WTC11 (cell line): ENCODE measurements around the gene SNX25. TPM values are rescaled to one million over a fixed set of nuclear protein-coding genes. Genes with fewer than 3 reads are reported as not detected.

ENCODE experiments used
- ATAC-seq: fragments of 200-7000 bp; cut with Tn5 transposase; 2 replicates; pipeline ENCODE4 v1.10.0; 2021; ENCODE audit warnings: mild to moderate bottlenecking, moderate library complexity
- CTCF ChIA-PET: fragments of 300-600 bp; sonication (Branson Sonifier 250); formaldehyde crosslinking; loops from one replicate; lab custom pipeline; 2021; ENCODE audit warnings: antibody characterized with exemption; lab: Charles Lee
- POLR2A ChIA-PET: fragments of 350-600 bp; sonication (Branson Sonifier 250); formaldehyde crosslinking; loops from one replicate; lab custom pipeline; 2021; ENCODE audit warnings: antibody characterized with exemption; lab: Charles Lee
- DNase-seq: peaks from one replicate; pipeline ENCODE4 v3.0.0; 2021; ENCODE audit warnings: low spot score
- H3K27ac Mint-ChIP-seq: 2 replicates; pipeline ENCODE4 v1.8.0; 2021; ENCODE audit warnings: mixed read lengths
- H3K27me3 Mint-ChIP-seq: 2 replicates; pipeline ENCODE4 v1.8.0; 2021; ENCODE audit warnings: low read depth, mild to moderate bottlenecking, moderate library complexity, mixed read lengths
- H3K36me3 Mint-ChIP-seq: 2 replicates; pipeline ENCODE4 v1.8.0; 2021; ENCODE audit warnings: mixed read lengths
- H3K4me1 Mint-ChIP-seq: 2 replicates; pipeline ENCODE4 v1.8.0; 2022; ENCODE audit warnings: mixed read lengths
- H3K4me3 Mint-ChIP-seq: 2 replicates; pipeline ENCODE4 v1.8.0; 2021; ENCODE audit warnings: mild to moderate bottlenecking, moderate library complexity, mixed read lengths
- H3K9me3 Mint-ChIP-seq: 2 replicates; pipeline ENCODE4 v1.8.0; 2021; ENCODE audit warnings: mixed read lengths
- EMX1 ChIP-seq: fragments of 250-450 bp; sonication (Bioruptor Pico); IDR thresholded peaks from 2 replicates; pipeline ENCODE4 v1.8.0; 2021; ENCODE audit warnings: mild to moderate bottlenecking
- ETV6 ChIP-seq: sonication (generic); formaldehyde crosslinking; IDR thresholded peaks from 2 replicates; pipeline ENCODE4 v1.8.1; 2022; ENCODE audit warnings: mild to moderate bottlenecking, missing genetic modification reagents
- FOXJ3 ChIP-seq: sonication (generic); formaldehyde crosslinking; IDR thresholded peaks from 2 replicates; pipeline ENCODE4 v1.9.0; 2021; ENCODE audit warnings: missing genetic modification reagents, mild to moderate bottlenecking, borderline replicate concordance
- FOXK1 ChIP-seq: sonication (generic); formaldehyde crosslinking; IDR thresholded peaks from 2 replicates; pipeline ENCODE4 v1.8.0; 2022; ENCODE audit warnings: mild to moderate bottlenecking, moderate library complexity, missing genetic modification reagents
- FOXP1 ChIP-seq: sonication (generic); formaldehyde crosslinking; IDR thresholded peaks from 2 replicates; pipeline ENCODE4 v1.8.0; 2022; ENCODE audit warnings: missing genetic modification reagents, mild to moderate bottlenecking, moderate library complexity, borderline replicate concordance
- GABPB1 ChIP-seq: sonication (generic); formaldehyde crosslinking; IDR thresholded peaks from 2 replicates; pipeline ENCODE4 v1.8.1; 2023; ENCODE audit warnings: mild to moderate bottlenecking, missing genetic modification reagents
- HMGA2 ChIP-seq: fragments of 250-450 bp; sonication (Bioruptor Pico); IDR thresholded peaks from 2 replicates; pipeline ENCODE4 v1.4.0; 2021; ENCODE audit warnings: mild to moderate bottlenecking, moderate library complexity
- IRF1 ChIP-seq: sonication (generic); formaldehyde crosslinking; IDR thresholded peaks from 2 replicates; pipeline ENCODE4 v1.8.0; 2023; ENCODE audit warnings: missing genetic modification reagents
- MXD4 ChIP-seq: fragments of 250-450 bp; sonication (Bioruptor Pico); IDR thresholded peaks from 2 replicates; pipeline ENCODE4 v1.8.0; 2021; ENCODE audit warnings: mild to moderate bottlenecking, moderate library complexity, borderline replicate concordance
- NFE2L1 ChIP-seq: sonication (generic); formaldehyde crosslinking; IDR thresholded peaks from 2 replicates; pipeline ENCODE4 v1.8.1; 2023; ENCODE audit warnings: missing genetic modification reagents
- NFYB ChIP-seq: sonication (generic); formaldehyde crosslinking; conservative IDR thresholded peaks from 2 replicates; pipeline ENCODE4 v1.8.0; 2022; ENCODE audit warnings: low read depth, missing genetic modification reagents
- SP1 ChIP-seq: sonication (generic); formaldehyde crosslinking; conservative IDR thresholded peaks from 2 replicates; pipeline ENCODE4 v1.8.1; 2022; ENCODE audit warnings: missing genetic modification reagents
- TEAD4 ChIP-seq: sonication (generic); formaldehyde crosslinking; IDR thresholded peaks from 2 replicates; pipeline ENCODE4 v1.8.0; 2022; ENCODE audit warnings: mild to moderate bottlenecking, missing genetic modification reagents
- ZBTB21 ChIP-seq: sonication (generic); formaldehyde crosslinking; IDR thresholded peaks from 2 replicates; pipeline ENCODE4 v1.8.1; 2023; ENCODE audit warnings: mild to moderate bottlenecking, missing genetic modification reagents, borderline replicate concordance
- ZNF317 ChIP-seq: sonication (generic); formaldehyde crosslinking; IDR thresholded peaks from 2 replicates; pipeline ENCODE4 v1.8.1; 2023; ENCODE audit warnings: low read depth, mild to moderate bottlenecking, moderate library complexity, missing genetic modification reagents, borderline replicate concordance
- total RNA-seq: library from RNA; stranded (reverse); gene quantifications from 3 replicates; pipeline ENCODE4 v1.2.3, GENCODE V29; 2021
- TF ChIP-seq, protein P1 (sequence below): sonication (generic); formaldehyde crosslinking; IDR thresholded peaks from 2 replicates; pipeline ENCODE4 v1.8.0; 2022; ENCODE audit warnings: mild to moderate bottlenecking, missing genetic modification reagents
- TF ChIP-seq, protein P2 (sequence below): sonication (generic); formaldehyde crosslinking; IDR thresholded peaks from 2 replicates; pipeline ENCODE4 v1.8.1; 2022; ENCODE audit warnings: mild to moderate bottlenecking, moderate library complexity, missing genetic modification reagents
- TF ChIP-seq, protein P3 (sequence below): sonication (generic); formaldehyde crosslinking; conservative IDR thresholded peaks from 2 replicates; pipeline ENCODE4 v1.8.1; 2023; ENCODE audit warnings: mild to moderate bottlenecking, low read depth, missing genetic modification reagents, moderate library complexity
- TF ChIP-seq, protein P4 (sequence below): sonication (generic); formaldehyde crosslinking; IDR thresholded peaks from 2 replicates; pipeline ENCODE4 v1.8.0; 2023; ENCODE audit warnings: mild to moderate bottlenecking, missing genetic modification reagents

SNX25 gene
- total RNA-seq, 1 experiment from 2014 or later: 16.9 TPM

- TF ChIP-seq NFYB: no peak
- no peak for TF ChIP-seq SP1 (CRISPR knock-in tag)
- TF ChIP-seq IRF1 (CRISPR knock-in tag): no peak
- TF ChIP-seq ZNF317: no peak
- no peak for TF ChIP-seq TEAD4
Observed at GRCh38 chr4:185317880-185318279, 108.5 kb downstream of the SNX25 start (continued).

- H3K4me3 Mint-ChIP-seq: peak overlapping the region; percentile 53
- ChIA-PET POLR2A (no interaction called here), CTCF (interaction anchor here (0.7 to 2.0 kb wide), 2 partner anchors 16 to 135 kb away, joined by 4 to 8 read pairs; no protein-coding TSS in a partner anchor)
- H3K4me1 Mint-ChIP-seq: peaks cover 32% of the 10 kb centered on the region
- H3K27me3 Mint-ChIP-seq: no peaks in the 10 kb centered on the region; the same call in 1 of the 2 replicates
- DNase-seq (no peak), ATAC-seq (peak; percentile 92)
- peaks cover 32% of the 10 kb centered on the region for H3K9me3 Mint-ChIP-seq
- H3K36me3 Mint-ChIP-seq: peaks cover 60% of the 10 kb centered on the region
- TF ChIP-seq, protein P1, sequence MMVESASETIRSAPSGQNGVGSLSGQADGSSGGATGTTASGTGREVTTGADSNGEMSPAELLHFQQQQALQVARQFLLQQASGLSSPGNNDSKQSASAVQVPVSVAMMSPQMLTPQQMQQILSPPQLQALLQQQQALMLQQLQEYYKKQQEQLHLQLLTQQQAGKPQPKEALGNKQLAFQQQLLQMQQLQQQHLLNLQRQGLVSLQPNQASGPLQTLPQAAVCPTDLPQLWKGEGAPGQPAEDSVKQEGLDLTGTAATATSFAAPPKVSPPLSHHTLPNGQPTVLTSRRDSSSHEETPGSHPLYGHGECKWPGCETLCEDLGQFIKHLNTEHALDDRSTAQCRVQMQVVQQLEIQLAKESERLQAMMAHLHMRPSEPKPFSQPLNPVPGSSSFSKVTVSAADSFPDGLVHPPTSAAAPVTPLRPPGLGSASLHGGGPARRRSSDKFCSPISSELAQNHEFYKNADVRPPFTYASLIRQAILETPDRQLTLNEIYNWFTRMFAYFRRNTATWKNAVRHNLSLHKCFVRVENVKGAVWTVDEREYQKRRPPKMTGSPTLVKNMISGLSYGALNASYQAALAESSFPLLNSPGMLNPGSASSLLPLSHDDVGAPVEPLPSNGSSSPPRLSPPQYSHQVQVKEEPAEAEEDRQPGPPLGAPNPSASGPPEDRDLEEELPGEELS (CRISPR knock-in tag): peak; percentile 29; the same call in 1 of the 2 replicates
- TF ChIP-seq ZBTB21: no peak
- TF ChIP-seq FOXK1 (CRISPR knock-in tag): peak; percentile 31; the same call in 1 of the 2 replicates
- peak; percentile 96 for TF ChIP-seq NFE2L1 (CRISPR knock-in tag)
- 0 out of 2 replicates have a peak, but pooled peaks have one; percentile 37 for TF ChIP-seq GABPB1 (CRISPR knock-in tag)
- H3K27ac Mint-ChIP-seq: peak overlapping the region; percentile 97
Observed at GRCh38 chr4:185318679-185319078, 109.3 kb downstream of the SNX25 start.

GRCh38 chr4:185322803-185323202 is 113.4 kb downstream of the SNX25 start:
- H3K4me3 Mint-ChIP-seq: no peak overlapping the region
- TF ChIP-seq ZBTB21 (no peak), NFYB (no peak), FOXP1 (CRISPR knock-in tag) (no peak), EMX1 (CRISPR knock-in tag) (no peak), HMGA2 (CRISPR knock-in tag) (no peak), TEAD4 (no peak), ZNF317 (no peak), MXD4 (CRISPR knock-in tag) (no peak), FOXJ3 (CRISPR knock-in tag) (no peak), ETV6 (CRISPR knock-in tag) (no peak)
- TF ChIP-seq, protein P2, sequence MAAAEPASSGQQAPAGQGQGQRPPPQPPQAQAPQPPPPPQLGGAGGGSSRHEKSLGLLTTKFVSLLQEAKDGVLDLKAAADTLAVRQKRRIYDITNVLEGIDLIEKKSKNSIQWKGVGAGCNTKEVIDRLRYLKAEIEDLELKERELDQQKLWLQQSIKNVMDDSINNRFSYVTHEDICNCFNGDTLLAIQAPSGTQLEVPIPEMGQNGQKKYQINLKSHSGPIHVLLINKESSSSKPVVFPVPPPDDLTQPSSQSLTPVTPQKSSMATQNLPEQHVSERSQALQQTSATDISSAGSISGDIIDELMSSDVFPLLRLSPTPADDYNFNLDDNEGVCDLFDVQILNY (CRISPR knock-in tag): no peak
- TF ChIP-seq, protein P3, sequence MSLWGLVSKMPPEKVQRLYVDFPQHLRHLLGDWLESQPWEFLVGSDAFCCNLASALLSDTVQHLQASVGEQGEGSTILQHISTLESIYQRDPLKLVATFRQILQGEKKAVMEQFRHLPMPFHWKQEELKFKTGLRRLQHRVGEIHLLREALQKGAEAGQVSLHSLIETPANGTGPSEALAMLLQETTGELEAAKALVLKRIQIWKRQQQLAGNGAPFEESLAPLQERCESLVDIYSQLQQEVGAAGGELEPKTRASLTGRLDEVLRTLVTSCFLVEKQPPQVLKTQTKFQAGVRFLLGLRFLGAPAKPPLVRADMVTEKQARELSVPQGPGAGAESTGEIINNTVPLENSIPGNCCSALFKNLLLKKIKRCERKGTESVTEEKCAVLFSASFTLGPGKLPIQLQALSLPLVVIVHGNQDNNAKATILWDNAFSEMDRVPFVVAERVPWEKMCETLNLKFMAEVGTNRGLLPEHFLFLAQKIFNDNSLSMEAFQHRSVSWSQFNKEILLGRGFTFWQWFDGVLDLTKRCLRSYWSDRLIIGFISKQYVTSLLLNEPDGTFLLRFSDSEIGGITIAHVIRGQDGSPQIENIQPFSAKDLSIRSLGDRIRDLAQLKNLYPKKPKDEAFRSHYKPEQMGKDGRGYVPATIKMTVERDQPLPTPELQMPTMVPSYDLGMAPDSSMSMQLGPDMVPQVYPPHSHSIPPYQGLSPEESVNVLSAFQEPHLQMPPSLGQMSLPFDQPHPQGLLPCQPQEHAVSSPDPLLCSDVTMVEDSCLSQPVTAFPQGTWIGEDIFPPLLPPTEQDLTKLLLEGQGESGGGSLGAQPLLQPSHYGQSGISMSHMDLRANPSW (CRISPR knock-in tag): no peak
- TF ChIP-seq, protein P4, sequence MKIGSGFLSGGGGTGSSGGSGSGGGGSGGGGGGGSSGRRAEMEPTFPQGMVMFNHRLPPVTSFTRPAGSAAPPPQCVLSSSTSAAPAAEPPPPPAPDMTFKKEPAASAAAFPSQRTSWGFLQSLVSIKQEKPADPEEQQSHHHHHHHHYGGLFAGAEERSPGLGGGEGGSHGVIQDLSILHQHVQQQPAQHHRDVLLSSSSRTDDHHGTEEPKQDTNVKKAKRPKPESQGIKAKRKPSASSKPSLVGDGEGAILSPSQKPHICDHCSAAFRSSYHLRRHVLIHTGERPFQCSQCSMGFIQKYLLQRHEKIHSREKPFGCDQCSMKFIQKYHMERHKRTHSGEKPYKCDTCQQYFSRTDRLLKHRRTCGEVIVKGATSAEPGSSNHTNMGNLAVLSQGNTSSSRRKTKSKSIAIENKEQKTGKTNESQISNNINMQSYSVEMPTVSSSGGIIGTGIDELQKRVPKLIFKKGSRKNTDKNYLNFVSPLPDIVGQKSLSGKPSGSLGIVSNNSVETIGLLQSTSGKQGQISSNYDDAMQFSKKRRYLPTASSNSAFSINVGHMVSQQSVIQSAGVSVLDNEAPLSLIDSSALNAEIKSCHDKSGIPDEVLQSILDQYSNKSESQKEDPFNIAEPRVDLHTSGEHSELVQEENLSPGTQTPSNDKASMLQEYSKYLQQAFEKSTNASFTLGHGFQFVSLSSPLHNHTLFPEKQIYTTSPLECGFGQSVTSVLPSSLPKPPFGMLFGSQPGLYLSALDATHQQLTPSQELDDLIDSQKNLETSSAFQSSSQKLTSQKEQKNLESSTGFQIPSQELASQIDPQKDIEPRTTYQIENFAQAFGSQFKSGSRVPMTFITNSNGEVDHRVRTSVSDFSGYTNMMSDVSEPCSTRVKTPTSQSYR (CRISPR knock-in tag): no peak
- TF ChIP-seq, all 79 proteins: peak for 0
- H3K4me1 Mint-ChIP-seq: peaks cover 24% of the 10 kb centered on the region
- CTCF ChIA-PET: no interaction called here
- ATAC-seq: no peak
- POLR2A ChIA-PET: no interaction called here
- DNase-seq: no peak
- no peaks in the 10 kb centered on the region; the same call in 1 of the 2 replicates for H3K27me3 Mint-ChIP-seq
- H3K27ac Mint-ChIP-seq: no peak overlapping the region
- H3K36me3 Mint-ChIP-seq: peaks cover 60% of the 10 kb centered on the region
- H3K9me3 Mint-ChIP-seq: peaks cover 39% of the 10 kb centered on the region
